PFSK-1 (cell line): ENCODE results near the gene SCUBE1.

Experiments used
- FOXP2 ChIP-seq: optimal IDR thresholded peaks from 2 replicates; pipeline ENCODE3; 2011; ENCODE audit warnings: borderline replicate concordance, control low read depth, inconsistent platforms; ENCODE audit not compliant: insufficient read depth; ENCODE audit errors: extremely low read length, extremely low read depth
- POLR2AphosphoS5 ChIP-seq: IDR thresholded peaks from 2 replicates; pipeline ENCODE4 v1.6.1; 2012; ENCODE audit warnings: low read depth, mild to moderate bottlenecking, control low read depth, low read length, moderate library complexity
- REST ChIP-seq, 2 experiments: IDR thresholded peaks; 2 replicates each; pipeline versions ENCODE4 v1.6.1 to v1.8.0; 2011 to 2012; ENCODE audit warnings: low read depth in 2 of 2, low read length in 2 of 2, control low read depth in 1 of 2, inconsistent platforms in 1 of 2, mild to moderate bottlenecking in 1 of 2, moderate library complexity in 1 of 2; ENCODE audit not compliant: insufficient read depth in 1 of 2
- SIN3A ChIP-seq: IDR thresholded peaks from 2 replicates; pipeline ENCODE4 v1.6.1; 2012; ENCODE audit warnings: mild to moderate bottlenecking, low read length, moderate library complexity, borderline replicate concordance; ENCODE audit not compliant: insufficient read depth
- TAF1 ChIP-seq: IDR thresholded peaks from 2 replicates; pipeline ENCODE4 v1.6.1; 2012; ENCODE audit warnings: low read length, control low read depth, borderline replicate concordance; ENCODE audit not compliant: insufficient read depth

The SCUBE1 gene

DNA sequence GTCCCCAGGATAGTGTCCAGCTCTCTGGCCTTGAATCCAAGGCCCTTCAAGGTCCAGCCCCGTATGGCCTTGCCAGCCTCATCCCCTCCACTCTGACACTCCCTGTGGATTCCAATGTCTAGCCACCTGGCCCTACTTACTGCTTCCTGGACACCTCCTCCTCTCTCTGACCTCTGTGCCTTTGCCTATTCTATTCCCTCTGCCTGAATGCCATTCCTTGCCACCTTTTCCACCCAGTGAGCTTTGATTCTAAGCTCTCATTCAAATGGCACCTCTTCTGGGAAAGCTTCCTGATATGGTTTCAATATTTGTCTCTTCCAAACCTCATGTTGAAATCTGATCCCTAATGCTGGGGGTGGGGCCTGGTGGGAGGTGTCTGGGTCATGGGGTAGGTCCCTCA is 124.4 kb downstream of the SCUBE1 start:
- TF ChIP-seq TAF1 (no peak), FOXP2 (no peak), REST (IDR thresholded peaks at IDR 0.05; ENCODE audit: insufficient read depth in 1 of 2, low read depth in 2 of 2, low read length in 2 of 2) (no peak), SIN3A (no peak), POLR2AphosphoS5 (no peak)

GRCh38 chr22:43217285-43218030 is 125.7 kb downstream of the SCUBE1 start:
- TF ChIP-seq SIN3A (no peak), FOXP2 (no peak), POLR2AphosphoS5 (no peak), REST (IDR thresholded peaks at IDR 0.05; ENCODE audit: insufficient read depth in 1 of 2, low read depth in 2 of 2, low read length in 2 of 2) (no peak), TAF1 (no peak)

- TF ChIP-seq REST (IDR thresholded peaks at IDR 0.05; ENCODE audit: insufficient read depth in 1 of 2, low read depth in 2 of 2, low read length in 2 of 2), result no peak
- no peak for TF ChIP-seq POLR2AphosphoS5
- TF ChIP-seq FOXP2, result no peak
- no peak for TF ChIP-seq TAF1
- no peak for TF ChIP-seq SIN3A
These were observed 126.4 kb downstream of the SCUBE1 start for GRCh38 chr22:43216738-43217137.

GRCh38 chr22:43213962-43214361 is 129.2 kb downstream of the SCUBE1 start:
- TF ChIP-seq FOXP2, result no peak
- no peak for TF ChIP-seq TAF1
- no peak for TF ChIP-seq REST (IDR thresholded peaks at IDR 0.05; ENCODE audit: insufficient read depth in 1 of 2, low read depth in 2 of 2, low read length in 2 of 2)
- TF ChIP-seq POLR2AphosphoS5, result no peak
- TF ChIP-seq SIN3A, result no peak
